MM.1S (cell line): Measurements from ENCODE around the gene PASK.

Experiments used
- DNase-seq: peaks from one replicate; pipeline ENCODE4 v3.0.0-alpha.2; 2015
- H2AFZ ChIP-seq: fragments of 300-600 bp; sonication (generic); 2 replicates; pipeline ENCODE4 v1.6.0; 2016; ENCODE audit warnings: antibody characterized with exemption, low read length
- H3F3A ChIP-seq: fragments of 300-600 bp; sonication (generic); 2 replicates; pipeline ENCODE4 v1.6.1; 2016; ENCODE audit warnings: mild to moderate bottlenecking, antibody characterized with exemption, low read length, moderate library complexity, mixed read lengths; ENCODE audit not compliant: insufficient read depth
- H3K27ac ChIP-seq: fragments of 300-600 bp; sonication (generic); 2 replicates; pipeline ENCODE4 v1.5.1; 2016; ENCODE audit warnings: mild to moderate bottlenecking, low read length
- H3K27me3 ChIP-seq: fragments of 300-600 bp; sonication (generic); replicated peaks from 2 replicates; pipeline ENCODE4 v1.6.0; 2016; ENCODE audit warnings: low read length; ENCODE audit not compliant: insufficient read depth
- H3K36me3 ChIP-seq: fragments of 300-600 bp; sonication (generic); replicated peaks from 2 replicates; pipeline ENCODE4 v1.6.1; 2016; ENCODE audit warnings: mild to moderate bottlenecking, low read length, mixed read lengths; ENCODE audit not compliant: insufficient read depth
- H3K4me1 ChIP-seq: fragments of 300-600 bp; sonication (generic); 2 replicates; pipeline ENCODE4 v1.6.1; 2016; ENCODE audit warnings: low read length, mixed read lengths
- H3K4me2 ChIP-seq: fragments of 300-600 bp; sonication (generic); 2 replicates; pipeline ENCODE4 v1.6.0; 2016; ENCODE audit warnings: low read depth, low read length
- H3K4me3 ChIP-seq: fragments of 300-600 bp; sonication (generic); 2 replicates; pipeline ENCODE4 v1.5.1; 2016; ENCODE audit warnings: low read length, mixed read lengths
- H3K79me2 ChIP-seq: fragments of 300-600 bp; sonication (generic); 2 replicates; pipeline ENCODE4 v1.6.1; 2016; ENCODE audit warnings: mixed run types, low read length, mixed read lengths
- H3K9ac ChIP-seq: fragments of 300-600 bp; sonication (generic); 2 replicates; pipeline ENCODE4 v1.6.1; 2016; ENCODE audit warnings: low read length, mixed read lengths
- H3K9me2 ChIP-seq: fragments of 300-600 bp; sonication (generic); replicated peaks from 2 replicates; pipeline ENCODE4 v1.6.1; 2016; ENCODE audit warnings: mild to moderate bottlenecking, low read length, mixed read lengths; ENCODE audit not compliant: insufficient read depth
- H3K9me3 ChIP-seq: fragments of 300-600 bp; sonication (generic); replicated peaks from 2 replicates; pipeline ENCODE4 v1.6.1; 2016; ENCODE audit warnings: mild to moderate bottlenecking, low read length, mixed read lengths; ENCODE audit not compliant: insufficient read depth
- H4K20me1 ChIP-seq: fragments of 300-600 bp; sonication (generic); 2 replicates; pipeline ENCODE4 v1.6.1; 2016; ENCODE audit warnings: mild to moderate bottlenecking, low read length, moderate library complexity, mixed read lengths; ENCODE audit not compliant: insufficient read depth
- EZH2 ChIP-seq: fragments of 300-600 bp; sonication (generic); optimal IDR thresholded peaks from 2 replicates; pipeline ENCODE3; 2017; ENCODE audit warnings: low read depth, mild to moderate bottlenecking, antibody characterized with exemption, low read length, mixed read lengths

The PASK gene

DNA sequence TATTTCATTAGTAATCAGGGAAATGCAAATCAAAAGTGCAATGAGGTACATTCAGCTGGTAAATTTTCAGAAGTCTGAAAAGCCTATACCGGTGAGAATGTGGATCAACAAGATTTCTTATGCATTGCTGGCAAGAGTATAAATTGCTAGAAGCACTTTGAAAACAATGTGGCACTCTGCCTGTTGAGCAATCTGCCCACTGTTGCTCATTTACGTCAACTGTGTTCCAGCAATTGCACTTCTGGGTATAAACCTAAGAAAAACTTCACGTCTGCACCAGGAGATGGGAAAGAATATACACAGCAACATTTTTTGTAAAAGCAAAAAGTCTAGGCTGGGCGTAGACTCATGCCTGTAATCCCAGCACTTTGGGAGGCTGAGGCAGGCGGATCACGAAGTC, 88.0 kb downstream of the PASK start:
- no peak overlapping the region for H3K4me2 ChIP-seq
- DNase-seq: no peak
- peaks cover 2% of the 10 kb centered on the region; the same call in 1 of the 2 replicates for H3K4me1 ChIP-seq
- TF ChIP-seq EZH2: no peak
- H2AFZ ChIP-seq: no peak overlapping the region
- H3K9me3 ChIP-seq: no peaks in the 10 kb centered on the region
- H3K27ac ChIP-seq: no peak overlapping the region
- no peaks in the 10 kb centered on the region for H3K79me2 ChIP-seq
- no peak overlapping the region for H3K4me3 ChIP-seq
- H3K36me3 ChIP-seq: no peaks in the 10 kb centered on the region
- no peaks in the 10 kb centered on the region for H3F3A ChIP-seq
- H4K20me1 ChIP-seq: no peaks in the 10 kb centered on the region
- no peaks in the 10 kb centered on the region; the same call in 1 of the 2 replicates for H3K27me3 ChIP-seq
- no peaks in the 10 kb centered on the region for H3K9me2 ChIP-seq
- no peak overlapping the region for H3K9ac ChIP-seq
